Measurements from ENCODE around the gene GSTO2.

GRCh38 chr10:104339469-104340110 lies 70.6 kb downstream of the GSTO2 start:
- TF ChIP-seq CTCF (IDR thresholded peaks at IDR 0.05; ENCODE audit: low read depth, low read length, poor library complexity, severe bottlenecking) (no peak), EZH2phosphoT487 (IDR thresholded peaks at IDR 0.05; ENCODE audit: borderline replicate concordance, low read length) (no peak)

All from DOHH2 (cell line).